Endodermal cell (in vitro differentiated cells): ENCODE measurements around the gene AFTPH. TPM values are rescaled to one million over a fixed set of nuclear protein-coding genes. Genes with fewer than 3 reads are reported as not detected.

ENCODE experiments used
- DNase-seq: peaks from one replicate; pipeline ENCODE4 v3.0.0-alpha.2; 2017
- H3K27ac ChIP-seq: 2 replicates; pipeline ENCODE4 v1.5.1; 2013; ENCODE audit warnings: mild to moderate bottlenecking, low read depth, low read length, moderate library complexity
- H3K27me3 ChIP-seq: 2 replicates; pipeline ENCODE4 v1.6.1; 2013; ENCODE audit warnings: mild to moderate bottlenecking, low read length, moderate library complexity; ENCODE audit not compliant: insufficient read depth, control insufficient read depth, poor library complexity, severe bottlenecking
- H3K36me3 ChIP-seq: 2 replicates; pipeline ENCODE4 v1.7.0; 2013; ENCODE audit warnings: mild to moderate bottlenecking, low read length, moderate library complexity; ENCODE audit not compliant: control insufficient read depth, insufficient read depth
- H3K4me1 ChIP-seq: one replicate; pipeline ENCODE4 v1.7.0; 2013; ENCODE audit warnings: low read length; ENCODE audit not compliant: control insufficient read depth, insufficient read depth
- H3K4me3 ChIP-seq: 2 replicates; pipeline ENCODE4 v1.5.1; 2013; ENCODE audit warnings: mild to moderate bottlenecking, low read length, moderate library complexity
- H3K9ac ChIP-seq: 2 replicates; pipeline ENCODE4 v1.6.1; 2013; ENCODE audit warnings: mild to moderate bottlenecking, low read length, moderate library complexity; ENCODE audit not compliant: poor library complexity, severe bottlenecking; ENCODE audit errors: extremely low read depth
- H3K9me3 ChIP-seq: 2 replicates; pipeline ENCODE4 v1.6.1; 2013; ENCODE audit warnings: mild to moderate bottlenecking, low read length, moderate library complexity; ENCODE audit not compliant: control insufficient read depth
- H3K27ac Mint-ChIP-seq: 2 replicates; pipeline ENCODE4 v1.8.0; 2020; ENCODE audit warnings: mixed read lengths
- H3K27me3 Mint-ChIP-seq: 2 replicates; pipeline ENCODE4 v1.8.0; 2021; ENCODE audit warnings: mild to moderate bottlenecking, mixed read lengths; ENCODE audit not compliant: insufficient read depth
- H3K36me3 Mint-ChIP-seq: 2 replicates; pipeline ENCODE4 v1.8.0; 2020; ENCODE audit warnings: low read depth, mixed read lengths
- H3K4me1 Mint-ChIP-seq: 2 replicates; pipeline ENCODE4 v1.8.0; 2020; ENCODE audit warnings: mixed read lengths
- H3K4me3 Mint-ChIP-seq: 2 replicates; pipeline ENCODE4 v1.8.0; 2020; ENCODE audit warnings: mild to moderate bottlenecking, moderate library complexity, mixed read lengths
- H3K9me3 Mint-ChIP-seq: 2 replicates; pipeline ENCODE4 v1.8.0; 2020; ENCODE audit warnings: mild to moderate bottlenecking, mixed read lengths
- WGBS, 2 experiments: methylation state at CpG; one replicate each; pipeline versions ENCODE4 v1.1.5 to v1.1.7; 2013; ENCODE audit warnings: missing lambda C conversion rate in 2 of 2, mixed read lengths in 1 of 2; ENCODE audit not compliant: insufficient coverage in 1 of 2, insufficient read length in 1 of 2; 5-methylcytosine and 5-hydroxymethylcytosine counted together
- total RNA-seq, 2 donors: library from RNA; stranded (reverse); fragmentation: NEBNext Ultra II Directional in 1 of 2; extraction: Animal tissue kit (Norgen Biotek cat#: 25700) in 1 of 2; gene quantifications; 2 replicates in 1 of 2; 3 replicates in 1 of 2; pipeline ENCODE4 v1.2.1, GENCODE V29; 2021
- TF ChIP-seq, protein P1 (sequence below): fragments of 200-600 bp; sonication (generic); conservative IDR thresholded peaks from 2 replicates; pipeline ENCODE4 v1.5.0; 2021; ENCODE audit warnings: antibody characterized with exemption, mild to moderate bottlenecking

AFTPH gene
- total RNA-seq, 2 donors from 2014 or later, result 13.7 to 21.5 TPM

DNA sequence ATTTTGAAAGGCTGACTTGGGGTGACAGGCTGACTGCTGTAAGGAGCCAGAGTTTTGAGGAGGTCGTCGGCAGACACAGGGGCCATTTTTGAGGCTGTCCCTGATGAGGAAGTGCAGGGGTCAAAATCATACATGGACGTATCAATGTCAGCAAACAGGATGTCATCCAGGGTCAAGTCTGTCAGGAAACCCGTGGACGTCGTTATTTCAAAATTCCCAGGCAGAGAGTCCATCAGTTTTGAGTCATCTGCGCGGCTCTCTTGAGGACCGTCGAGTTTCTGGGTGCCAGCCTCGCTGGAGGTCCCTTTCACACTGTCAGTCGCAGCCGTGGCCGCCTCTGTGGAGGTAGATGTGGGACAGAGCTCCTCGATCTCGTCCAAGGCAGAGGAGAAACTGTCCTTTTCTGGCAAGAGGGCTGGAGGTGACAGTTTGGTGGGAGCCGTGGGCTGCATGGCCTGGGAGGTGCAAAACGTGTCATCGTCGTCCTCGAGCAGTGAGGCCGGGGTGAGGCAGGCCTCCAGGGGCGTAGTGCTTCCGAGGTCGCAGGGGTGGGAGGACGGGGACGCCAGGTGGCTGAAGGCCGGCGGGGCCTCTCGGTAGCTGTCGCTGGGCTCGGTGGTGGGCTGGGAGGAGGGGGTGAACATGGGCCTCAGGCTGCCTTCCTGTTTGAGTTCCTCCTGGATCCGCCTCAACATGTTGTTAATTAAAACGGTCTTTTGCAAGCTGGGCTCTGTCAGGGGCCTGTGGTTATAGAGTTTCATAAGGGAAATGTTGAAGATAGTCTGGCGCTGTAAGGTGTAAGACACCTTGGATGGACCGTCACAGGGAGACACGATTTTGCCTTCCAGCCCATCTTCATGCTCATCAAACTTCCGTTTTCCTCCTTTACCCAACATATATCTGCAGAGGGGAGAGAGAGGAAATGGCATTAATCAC lies 112.1 kb downstream of the AFTPH start:
- Mint-ChIP-seq H3K4me1 (peaks cover 53% of the 10 kb centered on the region), H3K27me3 (no peaks in the 10 kb centered on the region), H3K4me3 (no peak overlapping the region), H3K27ac (no peak overlapping the region), H3K36me3 (peaks cover 24% of the 10 kb centered on the region), H3K9me3 (no peaks in the 10 kb centered on the region)
- Histone ChIP-seq H3K4me1 (peaks cover 24% of the 10 kb centered on the region), H3K27ac (no peak overlapping the region), H3K9ac (no peak overlapping the region), H3K9me3 (no peaks in the 10 kb centered on the region), H3K36me3 (peaks cover 56% of the 10 kb centered on the region), H3K4me3 (no peak overlapping the region), H3K27me3 (no peaks in the 10 kb centered on the region)
- no peak for DNase-seq
- 92 to 93% methylated on average over 10 to 38 of the region's 38 CpGs for WGBS, 2 experiments
- TF ChIP-seq, protein P1, sequence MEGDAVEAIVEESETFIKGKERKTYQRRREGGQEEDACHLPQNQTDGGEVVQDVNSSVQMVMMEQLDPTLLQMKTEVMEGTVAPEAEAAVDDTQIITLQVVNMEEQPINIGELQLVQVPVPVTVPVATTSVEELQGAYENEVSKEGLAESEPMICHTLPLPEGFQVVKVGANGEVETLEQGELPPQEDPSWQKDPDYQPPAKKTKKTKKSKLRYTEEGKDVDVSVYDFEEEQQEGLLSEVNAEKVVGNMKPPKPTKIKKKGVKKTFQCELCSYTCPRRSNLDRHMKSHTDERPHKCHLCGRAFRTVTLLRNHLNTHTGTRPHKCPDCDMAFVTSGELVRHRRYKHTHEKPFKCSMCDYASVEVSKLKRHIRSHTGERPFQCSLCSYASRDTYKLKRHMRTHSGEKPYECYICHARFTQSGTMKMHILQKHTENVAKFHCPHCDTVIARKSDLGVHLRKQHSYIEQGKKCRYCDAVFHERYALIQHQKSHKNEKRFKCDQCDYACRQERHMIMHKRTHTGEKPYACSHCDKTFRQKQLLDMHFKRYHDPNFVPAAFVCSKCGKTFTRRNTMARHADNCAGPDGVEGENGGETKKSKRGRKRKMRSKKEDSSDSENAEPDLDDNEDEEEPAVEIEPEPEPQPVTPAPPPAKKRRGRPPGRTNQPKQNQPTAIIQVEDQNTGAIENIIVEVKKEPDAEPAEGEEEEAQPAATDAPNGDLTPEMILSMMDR, result no peak

DNA sequence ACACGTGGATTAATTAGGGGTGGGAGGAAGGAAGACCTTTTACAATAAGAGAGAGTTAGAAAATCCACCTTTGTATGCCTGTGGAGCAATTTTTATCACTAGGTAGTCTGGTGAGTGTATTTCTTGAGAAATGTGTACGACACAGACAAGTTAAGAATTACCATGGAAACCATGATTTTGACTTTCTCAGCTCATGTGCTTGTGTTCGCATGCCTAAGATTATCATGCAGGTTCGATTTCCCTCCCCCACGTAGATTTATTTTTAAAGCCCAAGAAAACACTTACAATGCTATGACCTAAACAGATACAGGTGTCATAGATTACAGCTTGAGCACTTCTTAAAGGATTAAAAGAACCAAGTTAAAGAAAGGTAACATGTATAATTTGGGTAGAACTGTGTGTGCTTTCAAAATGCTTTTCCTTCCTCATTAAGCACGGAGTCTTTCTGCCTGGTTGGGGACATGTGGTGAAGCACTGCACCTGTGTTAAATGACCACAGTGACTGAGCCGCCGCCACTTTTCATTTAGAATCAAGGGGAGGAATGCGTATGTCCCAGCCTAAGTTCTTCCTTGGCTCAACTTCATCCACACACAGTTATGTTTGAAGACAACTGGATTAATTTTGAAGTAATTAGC lies 113.0 kb downstream of the AFTPH start:
- H3K27ac ChIP-seq, result no peak overlapping the region
- Mint-ChIP-seq H3K27me3 (no peaks in the 10 kb centered on the region), H3K4me1 (peaks cover 62% of the 10 kb centered on the region), H3K36me3 (peaks cover 23% of the 10 kb centered on the region), H3K4me3 (no peak overlapping the region), H3K9me3 (no peaks in the 10 kb centered on the region), H3K27ac (peak overlapping the region; percentile 22)
- DNase-seq, result no peak
- no peaks in the 10 kb centered on the region for H3K9me3 ChIP-seq
- no peak overlapping the region for H3K9ac ChIP-seq
- 94 to 100% methylated on average over 3 to 9 of the region's 9 CpGs for WGBS, 2 experiments
- no peaks in the 10 kb centered on the region for H3K27me3 ChIP-seq
- peaks cover 33% of the 10 kb centered on the region for H3K4me1 ChIP-seq
- H3K4me3 ChIP-seq, result no peak overlapping the region
- H3K36me3 ChIP-seq, result peaks cover 50% of the 10 kb centered on the region
- TF ChIP-seq, protein P1, result no peak

DNA sequence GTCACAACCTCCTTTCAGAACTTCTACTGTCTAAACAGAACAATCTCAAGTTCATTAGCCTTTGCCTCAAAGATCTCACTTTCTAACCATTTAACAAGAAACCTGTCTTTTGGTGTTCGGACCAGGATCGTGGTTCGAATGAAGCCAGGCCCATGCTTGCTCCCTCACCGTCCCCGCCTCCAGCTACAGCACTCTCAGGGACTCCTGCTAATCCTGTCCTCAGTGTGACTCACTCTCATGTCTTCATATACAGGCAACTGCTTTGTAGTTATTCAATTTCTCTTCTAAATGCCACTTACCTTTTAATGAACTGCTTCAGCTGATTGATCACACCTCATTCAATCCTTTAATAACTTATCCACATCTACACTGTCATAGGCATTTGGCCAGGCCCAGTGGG lies 113.8 kb downstream of the AFTPH start:
- Mint-ChIP-seq H3K27me3 (no peaks in the 10 kb centered on the region), H3K36me3 (peaks cover 21% of the 10 kb centered on the region), H3K4me3 (no peak overlapping the region), H3K4me1 (peaks cover 65% of the 10 kb centered on the region), H3K9me3 (no peaks in the 10 kb centered on the region), H3K27ac (peak overlapping the region; percentile 22)
- H3K4me1 ChIP-seq, result peaks cover 38% of the 10 kb centered on the region
- H3K9me3 ChIP-seq, result no peaks in the 10 kb centered on the region
- no peak overlapping the region for H3K9ac ChIP-seq
- 93 to 95% methylated on average over 5 of the region's 5 CpGs for WGBS, 2 experiments
- TF ChIP-seq, protein P1, result no peak
- peaks cover 41% of the 10 kb centered on the region for H3K36me3 ChIP-seq
- no peaks in the 10 kb centered on the region for H3K27me3 ChIP-seq
- H3K27ac ChIP-seq, result no peak overlapping the region
- H3K4me3 ChIP-seq, result no peak overlapping the region
- no peak for DNase-seq
